H1 (cell line): ENCODE data around the gene FKRP. TPM values are rescaled to one million over a fixed set of nuclear protein-coding genes. Genes with fewer than 3 reads are reported as not detected.

Source experiments
- CTCF ChIA-PET: fragments of 300-600 bp; sonication (Branson Sonifier 250); formaldehyde crosslinking; loops from one replicate; lab custom pipeline; 2021; ENCODE audit not compliant: partially characterized antibody; lab: Charles Lee
- POLR2A ChIA-PET: fragments of 300-600 bp; sonication (Branson Sonifier 250); formaldehyde crosslinking; loops from one replicate; lab custom pipeline; 2021; ENCODE audit warnings: inconsistent platforms; ENCODE audit not compliant: partially characterized antibody; lab: Charles Lee
- DNase-seq, 2 experiments: peaks; one replicate each; pipeline versions ENCODE4 v3.0.0 to v3.0.0-alpha.2; 2010 to 2022; ENCODE audit warnings: low spot score in 2 of 2, low read depth in 1 of 2, mixed read lengths in 1 of 2
- FAIRE-seq: peaks from 2 replicates; lab custom pipeline; 2011; peaks lifted over from hg19 to GRCh38; lab: Jason Lieb, UNC
- H2AFZ ChIP-seq: 2 replicates; pipeline ENCODE4 v1.8.1; 2012; ENCODE audit warnings: low read length, inconsistent platforms
- H2AK5ac ChIP-seq: 2 replicates; pipeline ENCODE4 v1.6.1; 2013; ENCODE audit warnings: low read depth, low read length
- H2BK120ac ChIP-seq: replicated peaks from 2 replicates; pipeline ENCODE3; 2013; ENCODE audit warnings: low read depth, low read length, inconsistent platforms
- H2BK12ac ChIP-seq: 2 replicates; pipeline ENCODE4 v1.6.1; 2013; ENCODE audit warnings: low read depth, low read length
- H2BK15ac ChIP-seq: 2 replicates; pipeline ENCODE4 v1.6.1; 2013; ENCODE audit warnings: low read length
- H2BK20ac ChIP-seq: 2 replicates; pipeline ENCODE4 v1.6.1; 2013; ENCODE audit warnings: low read length
- H2BK5ac ChIP-seq: 2 replicates; pipeline ENCODE4 v1.6.1; 2013; ENCODE audit warnings: low read depth, low read length
- H3K14ac ChIP-seq: 2 replicates; pipeline ENCODE4 v1.6.1; 2013; ENCODE audit warnings: inconsistent platforms; ENCODE audit not compliant: insufficient read length
- H3K18ac ChIP-seq: 2 replicates; pipeline ENCODE4 v1.6.1; 2013; ENCODE audit warnings: low read length; ENCODE audit errors: extremely low read depth
- H3K23ac ChIP-seq: 2 replicates; pipeline ENCODE4 v1.6.1; 2013; ENCODE audit warnings: inconsistent platforms; ENCODE audit not compliant: insufficient read length
- H3K23me2 ChIP-seq: 2 replicates; pipeline ENCODE4 v1.6.1; 2013; ENCODE audit warnings: low read depth, low read length
- H3K27ac ChIP-seq: 2 replicates; pipeline ENCODE4 v1.6.1; 2011; ENCODE audit warnings: low read depth, low read length, inconsistent platforms
- H3K27me3 ChIP-seq, 4 experiments: replicated peaks in 1 of 4; 1 replicate in 1 of 4; 2 replicates in 3 of 4; pipeline versions ENCODE4 v1.6.1 to v1.8.1; 2011 to 2013; ENCODE audit warnings: low read length in 3 of 4, mild to moderate bottlenecking in 3 of 4, inconsistent platforms in 2 of 4, mixed read lengths in 2 of 4, moderate library complexity in 1 of 4; ENCODE audit not compliant: control insufficient read depth in 3 of 4, insufficient read depth in 3 of 4; ENCODE audit errors: extremely low read depth in 1 of 4
- H3K36me3 ChIP-seq, 4 experiments: 2 replicates each; pipeline versions ENCODE4 v1.6.1 to v1.8.1; 2011 to 2013; ENCODE audit warnings: mild to moderate bottlenecking in 4 of 4, low read length in 3 of 4, moderate library complexity in 2 of 4, control low read depth in 1 of 4, inconsistent platforms in 1 of 4; ENCODE audit not compliant: insufficient read depth in 4 of 4, control insufficient read depth in 2 of 4
- H3K4ac ChIP-seq: replicated peaks from 2 replicates; pipeline ENCODE3; 2013; ENCODE audit warnings: low read length, low read depth, mixed read lengths, inconsistent platforms; ENCODE audit not compliant: insufficient read length
- H3K4me1 ChIP-seq, 4 experiments: replicated peaks in 1 of 4; 1 replicate in 1 of 4; 2 replicates in 3 of 4; pipeline versions ENCODE4 v1.6.1 to v1.8.1; 2011 to 2013; ENCODE audit warnings: low read length in 3 of 4, inconsistent platforms in 2 of 4, mixed read lengths in 1 of 4; ENCODE audit not compliant: insufficient read depth in 4 of 4, control insufficient read depth in 3 of 4
- H3K4me2 ChIP-seq, 2 experiments: 2 replicates each; pipeline versions ENCODE4 v1.6.1 to v1.8.1; 2011 to 2013; ENCODE audit warnings: low read depth in 2 of 2, low read length in 2 of 2, control low read depth in 1 of 2, inconsistent platforms in 1 of 2, mild to moderate bottlenecking in 1 of 2; ENCODE audit not compliant: insufficient read depth in 1 of 2
- H3K4me3 ChIP-seq, 4 experiments: fragments of 200-600, 300-600 bp in 1 of 4; sonication (generic), shearing (Covaris generic), sonication (Bioruptor Twin) in 1 of 4; 2 replicates each; pipeline versions ENCODE4 v1.5.1 to v1.8.1; 2011 to 2016; ENCODE audit warnings: low read length in 4 of 4, low read depth in 3 of 4, control low read depth in 2 of 4, inconsistent platforms in 2 of 4, mild to moderate bottlenecking in 2 of 4, mixed read lengths in 1 of 4, moderate library complexity in 1 of 4; ENCODE audit not compliant: insufficient read depth in 2 of 4; ENCODE audit errors: extremely low read depth in 1 of 4
- H3K56ac ChIP-seq: replicated peaks from 2 replicates; pipeline ENCODE3; 2013; ENCODE audit warnings: low read depth, mild to moderate bottlenecking, mixed read lengths, low read length, inconsistent platforms; ENCODE audit not compliant: insufficient read length
- H3K79me1 ChIP-seq: 2 replicates; pipeline ENCODE4 v1.6.1; 2013; ENCODE audit warnings: low read depth, low read length, control low read depth
- H3K79me2 ChIP-seq, 2 experiments: 2 replicates each; pipeline versions ENCODE4 v1.6.1 to v1.8.1; 2012 to 2013; ENCODE audit warnings: low read length in 2 of 2, mild to moderate bottlenecking in 2 of 2, inconsistent platforms in 1 of 2; ENCODE audit not compliant: insufficient read depth in 2 of 2, control insufficient read depth in 1 of 2
- H3K9ac ChIP-seq, 4 experiments: replicated peaks in 1 of 4; 1 replicate in 1 of 4; 2 replicates in 3 of 4; pipeline versions ENCODE4 v1.6.1 to v1.8.1; 2011 to 2013; ENCODE audit warnings: low read depth in 3 of 4, low read length in 3 of 4, control low read depth in 2 of 4, mild to moderate bottlenecking in 2 of 4, moderate library complexity in 2 of 4, inconsistent platforms in 1 of 4; ENCODE audit errors: extremely low read depth in 1 of 4
- H3K9me3 ChIP-seq, 2 experiments: 2 replicates each; pipeline versions ENCODE4 v1.6.1 to v1.8.1; 2012 to 2013; ENCODE audit warnings: mild to moderate bottlenecking in 2 of 2, moderate library complexity in 2 of 2, control low read depth in 1 of 2, inconsistent platforms in 1 of 2, low read depth in 1 of 2, low read length in 1 of 2, mixed read lengths in 1 of 2; ENCODE audit not compliant: insufficient read depth in 2 of 2
- H4K20me1 ChIP-seq, 2 experiments: replicated peaks in 1 of 2; 2 replicates each; pipeline versions ENCODE3 to v1.8.1; 2011 to 2013; ENCODE audit warnings: inconsistent platforms in 2 of 2, low read length in 2 of 2, mild to moderate bottlenecking in 1 of 2; ENCODE audit not compliant: insufficient read depth in 2 of 2, control insufficient read depth in 1 of 2
- H4K5ac ChIP-seq: 2 replicates; pipeline ENCODE4 v1.6.1; 2013; ENCODE audit warnings: low read length, low read depth, mixed read lengths, inconsistent platforms; ENCODE audit not compliant: insufficient read length
- H4K8ac ChIP-seq: 2 replicates; pipeline ENCODE4 v1.8.0; 2013; ENCODE audit warnings: mild to moderate bottlenecking, moderate library complexity, low read length, inconsistent platforms; ENCODE audit not compliant: insufficient read depth; ENCODE audit errors: extremely low read depth
- H4K91ac ChIP-seq: replicated peaks from 2 replicates; pipeline ENCODE3; 2013; ENCODE audit warnings: low read length, mixed read lengths, inconsistent platforms; ENCODE audit not compliant: insufficient read length
- ASH2L ChIP-seq: fragments of 200-600, 300-600 bp; sonication (generic); IDR thresholded peaks from one replicate; pipeline ENCODE4 v1.7.1; 2017; ENCODE audit warnings: low read length
- BCL11A ChIP-seq, 2 experiments: IDR thresholded peaks; one replicate each; pipeline ENCODE4 v1.6.1; 2011; ENCODE audit warnings: low read depth in 2 of 2, low read length in 2 of 2, mild to moderate bottlenecking in 2 of 2
- EGR1 ChIP-seq: IDR thresholded peaks from 2 replicates; pipeline ENCODE4 v1.6.1; 2011; ENCODE audit warnings: low read depth, low read length, borderline replicate concordance
- KDM5A ChIP-seq: fragments of 200-600 bp; IDR thresholded peaks from 2 replicates; pipeline ENCODE4 v1.7.1; 2012; ENCODE audit warnings: mild to moderate bottlenecking, low read length, inconsistent platforms, mixed read lengths
- MAX ChIP-seq: IDR thresholded peaks from 2 replicates; pipeline ENCODE4 v1.6.1; 2012; ENCODE audit warnings: inconsistent platforms
- POLR2A ChIP-seq, 2 experiments: IDR thresholded peaks; 1 replicate in 1 of 2; 2 replicates in 1 of 2; pipeline ENCODE4 v1.6.1; 2011; ENCODE audit warnings: low read depth in 2 of 2, low read length in 2 of 2, mild to moderate bottlenecking in 2 of 2; ENCODE audit errors: control extremely low read depth in 1 of 2
- POLR2AphosphoS5 ChIP-seq: IDR thresholded peaks from 2 replicates; pipeline ENCODE4 v1.6.1; 2011; ENCODE audit warnings: low read depth, low read length
- YY1 ChIP-seq: IDR thresholded peaks from 2 replicates; pipeline ENCODE4 v1.6.1; 2011; ENCODE audit warnings: low read depth, mild to moderate bottlenecking, low read length
- WGBS, 2 experiments: shearing (Covaris generic) in 1 of 2; methylation state at CpG; one replicate each; pipeline versions ENCODE4 v1.1.6 to v1.1.7; 2013 to 2015; ENCODE audit warnings: low lambda C conversion rate in 2 of 2, mixed read lengths in 2 of 2, inconsistent platforms in 1 of 2, low coverage in 1 of 2, missing lambda C conversion rate in 1 of 2; ENCODE audit not compliant: insufficient replicate concordance in 2 of 2, insufficient coverage in 1 of 2, insufficient read length in 1 of 2; ENCODE audit errors: extremely low coverage in 1 of 2, missing lambda C conversion rate in 1 of 2; 5-methylcytosine and 5-hydroxymethylcytosine counted together
- polyA plus RNA-seq, 7 experiments: library from polyadenylated mRNA; depleted of rRNA in 3 of 7; stranded (reverse) in 5 of 7; unstranded in 2 of 7; fragments of >200 nt in 5 of 7; fragments of 200-250 nt in 2 of 7; gene quantifications; 1 replicate in 5 of 7; 2 replicates in 1 of 7; 4 replicates in 1 of 7; pipeline versions ENCODE4 v1.2.1 to v1.2.3, GENCODE V29; 2011 to 2013; ENCODE audit warnings: missing spikeins in 2 of 7, mixed read lengths in 2 of 7
- total RNA-seq: library from RNA; stranded (reverse); fragmentation: NEBNext Ultra II Directional; extraction: Animal tissue kit (Norgen Biotek cat#: 25700); gene quantifications from 2 replicates; pipeline ENCODE4 v1.2.1, GENCODE V29; 2021

Gene FKRP
- total and polyA plus RNA-seq, 2 of the 8 experiments (the other 6 are each of a cell fraction or from before 2014, with no cell fraction given): 17.1 to 24.4 TPM

GRCh38 chr19:46732172-46732938 lies 13.5 kb upstream of the FKRP start:
- CTCF ChIA-PET: interaction anchor here (0.6 to 15.8 kb wide), 9 partner anchors 10 to 35 kb away, joined by 3 to 188 read pairs (median 6); no protein-coding TSS in a partner anchor
- Histone ChIP-seq H3K4me3 (no peak overlapping the region), H3K79me2 (peaks cover 0 to 33% of the 10 kb centered on the region in 2 experiments; a peak in 2 of 4 replicates), H4K8ac (peak overlapping the region; percentile 71; the same call in 1 of the 2 replicates), H2BK15ac (no peak overlapping the region), H3K9me3 (no peaks in the 10 kb centered on the region), H2AFZ (no peak overlapping the region), H2BK120ac (no peak overlapping the region), H2BK12ac (no peak overlapping the region), H3K23me2 (no peaks in the 10 kb centered on the region), H2AK5ac (no peak overlapping the region), H3K27me3 (no peaks in the 10 kb centered on the region), H4K5ac (no peak overlapping the region), H3K14ac (no peak overlapping the region), H2BK20ac (no peak overlapping the region), H3K4me1 (no peaks in the 10 kb centered on the region; a peak in 2 of 7 replicates), H3K36me3 (peaks cover 30 to 63% (median 53%) of the 10 kb centered on the region in 4 experiments), H3K9ac (no peak overlapping the region), H2BK5ac (no peak overlapping the region; the same call in 1 of the 2 replicates), H3K56ac (no peak overlapping the region), H3K18ac (no peak overlapping the region), H3K4me2 (no peak overlapping the region), H3K79me1 (peaks cover 3% of the 10 kb centered on the region), H4K20me1 (peaks cover 28 to 46% of the 10 kb centered on the region in 2 experiments), H3K27ac (no peak overlapping the region), H3K23ac (no peak overlapping the region), H3K4ac (no peak overlapping the region), H4K91ac (no peak overlapping the region)
- WGBS, 2 experiments: 90% methylated on average over 20 of the region's 28 CpGs; no CpG with 5 or more reads in 1 of the 2 experiments
- FAIRE-seq (no peak), DNase-seq (no peak)
- POLR2A ChIA-PET: interaction anchor here (1.0 to 4.2 kb wide), 3 partner anchors 8 to 22 kb away, joined by 3 to 26 read pairs (median 3); partner anchors contain the start of gene PRKD2
- TF ChIP-seq POLR2A (IDR thresholded peaks at IDR 0.05; ENCODE audit: control extremely low read depth in 1 of 2, low read depth in 2 of 2, low read length in 2 of 2) (no peak), MAX (no peak), YY1 (no peak), EGR1 (no peak), BCL11A (IDR thresholded peaks at IDR 0.05; ENCODE audit: low read depth in 2 of 2, low read length in 2 of 2) (no peak), POLR2AphosphoS5 (no peak), KDM5A (no peak), ASH2L (no peak)
